Ectodermal cell (in vitro differentiated cells): Measurements from ENCODE around the gene EIF3C.
"Not testable (repeated sequence)": the region's sequence is repeated elsewhere in the genome, so short reads cannot be mapped to it uniquely, and the experiment has no call there.

Experiments
- H3K27ac ChIP-seq: 2 replicates; pipeline ENCODE4 v1.7.0; 2013; ENCODE audit warnings: mild to moderate bottlenecking, low read depth, low read length; ENCODE audit not compliant: insufficient read depth, poor library complexity, severe bottlenecking
- H3K27me3 ChIP-seq: 2 replicates; pipeline ENCODE4 v1.7.0; 2013; ENCODE audit warnings: mild to moderate bottlenecking, low read length; ENCODE audit not compliant: insufficient read depth, control insufficient read depth, poor library complexity, severe bottlenecking
- H3K36me3 ChIP-seq: one replicate; pipeline ENCODE4 v1.7.0; 2013; ENCODE audit warnings: low read length; ENCODE audit not compliant: control insufficient read depth, insufficient read depth
- H3K4me1 ChIP-seq: one replicate; pipeline ENCODE4 v1.7.0; 2013; ENCODE audit warnings: low read length; ENCODE audit not compliant: control insufficient read depth, insufficient read depth
- H3K4me3 ChIP-seq: 2 replicates; pipeline ENCODE4 v1.7.0; 2013; ENCODE audit warnings: low read depth, low read length, control low read depth; ENCODE audit not compliant: insufficient read depth
- H3K9me3 ChIP-seq: 2 replicates; pipeline ENCODE4 v1.7.0; 2013; ENCODE audit warnings: mild to moderate bottlenecking, low read length, moderate library complexity; ENCODE audit not compliant: control insufficient read depth
- WGBS, 2 experiments: methylation state at CpG; one replicate each; pipeline ENCODE4 v1.1.7; 2013; ENCODE audit warnings: missing lambda C conversion rate in 2 of 2; 5-methylcytosine and 5-hydroxymethylcytosine counted together

The EIF3C gene

GRCh38 chr16:28700349-28700748 is 10.9 kb upstream of the EIF3C start:
- WGBS, 2 experiments, result 94 to 95% methylated on average over 10 to 16 of the region's 19 CpGs
- H3K4me3 ChIP-seq, H3K36me3 ChIP-seq, H3K27ac ChIP-seq, H3K4me1 ChIP-seq, H3K9me3 ChIP-seq, H3K27me3 ChIP-seq: not testable (repeated sequence)

DNA sequence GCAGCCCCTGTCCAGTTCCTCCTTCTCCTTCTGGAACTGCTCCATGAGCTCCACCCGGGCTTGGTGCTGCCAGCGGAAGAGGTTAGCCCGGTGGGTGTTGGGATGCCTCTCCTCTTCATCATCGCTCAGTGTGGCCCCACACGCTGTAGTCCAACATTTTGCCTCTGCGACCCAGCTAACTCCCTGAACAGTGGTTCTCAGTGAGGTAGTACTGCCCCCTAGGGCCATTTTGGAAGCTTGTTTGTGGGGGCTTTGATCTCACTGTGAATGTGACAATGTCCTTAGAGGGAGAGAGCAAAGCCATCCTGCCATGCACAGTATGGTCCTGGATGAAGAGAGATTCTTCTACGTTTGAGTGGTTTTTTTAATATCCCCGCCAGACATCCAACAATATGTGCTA is 9.9 kb upstream of the EIF3C start:
- not testable (repeated sequence) for H3K4me3 ChIP-seq, H3K36me3 ChIP-seq, H3K27ac ChIP-seq, H3K4me1 ChIP-seq, H3K27me3 ChIP-seq, H3K9me3 ChIP-seq
- no CpG with 5 or more reads among the region's 8 CpGs for WGBS, 2 experiments

DNA sequence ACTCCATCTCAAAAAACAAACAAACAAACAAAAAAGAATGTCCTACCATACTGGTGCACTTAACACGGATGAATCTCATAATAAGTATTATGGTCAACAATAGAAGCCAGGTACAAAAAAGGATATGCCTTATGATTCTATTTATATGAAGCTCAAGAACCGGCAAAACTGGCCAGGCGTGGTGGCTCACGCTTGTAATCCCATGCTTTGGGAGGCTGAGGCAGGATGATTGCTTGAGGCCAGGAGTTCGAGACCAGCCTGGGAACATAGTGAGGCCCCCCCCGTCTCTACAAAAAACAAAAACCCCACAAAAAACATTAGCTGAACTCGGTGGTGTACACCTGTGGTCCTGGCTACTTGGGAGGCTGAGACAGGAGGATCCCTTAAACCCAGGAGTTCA is 7.0 kb upstream of the EIF3C start:
- not testable (repeated sequence) for H3K36me3 ChIP-seq, H3K4me1 ChIP-seq, H3K27ac ChIP-seq, H3K4me3 ChIP-seq, H3K27me3 ChIP-seq, H3K9me3 ChIP-seq
- no CpG with 5 or more reads among the region's 7 CpGs for WGBS, 2 experiments

GRCh38 chr16:28722852-28723650 is 11.8 kb downstream of the EIF3C start:
- not testable (repeated sequence) for H3K9me3 ChIP-seq, H3K4me3 ChIP-seq, H3K36me3 ChIP-seq, H3K4me1 ChIP-seq, H3K27ac ChIP-seq, H3K27me3 ChIP-seq
- 94 to 95% methylated on average over 10 to 11 of the region's 15 CpGs for WGBS, 2 experiments

- H3K4me3 ChIP-seq, H3K9me3 ChIP-seq, H3K27ac ChIP-seq, H3K36me3 ChIP-seq, H3K4me1 ChIP-seq, H3K27me3 ChIP-seq: not testable (repeated sequence)
- no CpG with 5 or more reads among the region's 5 CpGs for WGBS, 2 experiments
These were observed 20.0 kb downstream of the EIF3C start for GRCh38 chr16:28731253-28731652.

- not testable (repeated sequence) for H3K4me1 ChIP-seq, H3K4me3 ChIP-seq, H3K27ac ChIP-seq, H3K27me3 ChIP-seq, H3K36me3 ChIP-seq, H3K9me3 ChIP-seq
- WGBS, 2 experiments, result no CpG with 5 or more reads among the region's 9 CpGs
These were observed 21.3 kb downstream of the EIF3C start for GRCh38 chr16:28732455-28733124.

GRCh38 chr16:28739787-28740186 is 28.5 kb downstream of the EIF3C start:
- H3K36me3 ChIP-seq, H3K4me1 ChIP-seq, H3K27ac ChIP-seq, H3K9me3 ChIP-seq, H3K27me3 ChIP-seq, H3K4me3 ChIP-seq: not testable (repeated sequence)
- no CpG with 5 or more reads among the region's 9 CpGs for WGBS, 2 experiments

- H3K9me3 ChIP-seq, H3K27ac ChIP-seq, H3K4me1 ChIP-seq, H3K36me3 ChIP-seq, H3K4me3 ChIP-seq, H3K27me3 ChIP-seq: not testable (repeated sequence)
- WGBS, 2 experiments, result 3 to 4% methylated on average over 7 of the region's 27 CpGs
These were observed 29.4 kb downstream of the EIF3C start for GRCh38 chr16:28740631-28741030.

GRCh38 chr16:28741295-28741694 is 30.0 kb downstream of the EIF3C start:
- H3K36me3 ChIP-seq, H3K4me1 ChIP-seq, H3K4me3 ChIP-seq, H3K9me3 ChIP-seq, H3K27me3 ChIP-seq, H3K27ac ChIP-seq: not testable (repeated sequence)
- WGBS, 2 experiments, result 89% methylated on average over 3 of the region's 9 CpGs; no CpG with 5 or more reads in 1 of the 2 experiments

DNA sequence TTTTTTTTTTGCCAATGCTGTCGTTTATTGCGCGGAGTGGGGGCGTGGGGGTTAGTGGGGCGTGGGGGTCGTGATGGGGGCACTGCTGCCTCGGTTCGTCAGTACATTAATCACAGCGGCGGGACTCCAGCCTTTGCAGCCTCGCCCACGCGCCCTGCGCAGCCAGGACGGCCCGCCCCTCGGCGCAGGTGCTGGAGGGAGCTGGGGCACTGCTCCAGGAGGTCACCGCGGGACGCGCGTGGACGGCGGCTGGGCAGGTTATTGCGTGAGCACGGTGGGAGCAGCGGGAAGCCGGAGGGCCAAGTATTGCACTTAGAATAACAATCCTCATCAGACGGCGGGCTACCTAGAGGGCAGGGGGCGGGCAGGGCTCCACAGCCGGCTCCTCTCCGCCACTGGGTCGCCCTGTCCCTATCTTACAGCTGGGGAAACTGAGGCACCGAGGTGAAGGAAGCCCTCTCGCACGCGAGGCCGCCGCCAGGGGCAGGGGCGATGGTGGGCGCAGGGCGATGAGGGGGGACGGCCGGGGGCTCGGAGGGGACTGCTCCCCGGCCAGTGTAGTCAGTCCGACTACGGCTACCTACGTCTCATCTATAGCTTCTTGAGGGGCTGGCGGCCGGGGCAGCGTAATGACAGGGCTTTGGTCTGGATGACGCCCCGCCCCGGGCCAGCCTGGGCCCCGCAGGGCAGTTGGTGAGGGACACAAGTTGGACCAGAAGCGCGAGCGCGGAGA is 35.5 kb downstream of the EIF3C start:
- H3K9me3 ChIP-seq, H3K27me3 ChIP-seq, H3K36me3 ChIP-seq, H3K27ac ChIP-seq, H3K4me3 ChIP-seq, H3K4me1 ChIP-seq: not testable (repeated sequence)
- WGBS, 2 experiments, result 85 to 87% methylated on average over 14 to 18 of the region's 62 CpGs
